Lung (tissue), 12 donors: Measurements from ENCODE around the gene RBM42. TPM values are rescaled to one million over a fixed set of nuclear protein-coding genes. Genes with fewer than 3 reads are reported as not detected.

Experiments
- ATAC-seq: fragments of 200-7000 bp; cut with Tn5 transposase; one replicate; pipeline ENCODE4 v1.9.1; 2020; ENCODE audit warnings: moderate number of reproducible peaks; ENCODE audit not compliant: insufficient read depth, low FRiP score
- DNase-seq, 3 donors: peaks; one replicate each; pipeline ENCODE4 v3.0.0-alpha.2; 2013 to 2017
- H3K27ac ChIP-seq, 2 donors: one replicate each; pipeline ENCODE4 v1.5.1; 2013; ENCODE audit warnings: mild to moderate bottlenecking in 2 of 2, moderate library complexity in 2 of 2, control low read depth in 1 of 2, inconsistent platforms in 1 of 2, low read depth in 1 of 2, low read length in 1 of 2
- H3K27me3 ChIP-seq, 3 donors: one replicate each; pipeline ENCODE4 v1.5.1; 2013; ENCODE audit warnings: low read length in 2 of 3; ENCODE audit not compliant: control insufficient read depth in 3 of 3, insufficient read depth in 3 of 3
- H3K36me3 ChIP-seq, 4 donors: one replicate each; pipeline ENCODE4 v1.5.1; 2013; ENCODE audit warnings: low read length in 4 of 4, mild to moderate bottlenecking in 1 of 4, moderate library complexity in 1 of 4; ENCODE audit not compliant: control insufficient read depth in 4 of 4, insufficient read depth in 4 of 4
- H3K4me1 ChIP-seq, 5 donors: one replicate each; pipeline ENCODE4 v1.5.1; 2013; ENCODE audit warnings: low read length in 5 of 5, mild to moderate bottlenecking in 2 of 5, moderate library complexity in 1 of 5; ENCODE audit not compliant: control insufficient read depth in 5 of 5, insufficient read depth in 5 of 5
- H3K4me3 ChIP-seq: one replicate; pipeline ENCODE4 v1.5.1; 2013; ENCODE audit warnings: mild to moderate bottlenecking, control low read depth, moderate library complexity
- H3K9ac ChIP-seq, 2 donors: one replicate each; pipeline ENCODE4 v1.5.1; 2013; ENCODE audit warnings: low read length in 2 of 2, control low read depth in 1 of 2; ENCODE audit not compliant: insufficient read depth in 1 of 2
- H3K9me3 ChIP-seq, 4 donors: one replicate each; pipeline ENCODE4 v1.5.1; 2013; ENCODE audit warnings: low read length in 3 of 4, mild to moderate bottlenecking in 1 of 4, moderate library complexity in 1 of 4; ENCODE audit not compliant: control insufficient read depth in 4 of 4, insufficient read depth in 3 of 4
- WGBS, 2 donors: extraction: QIAGEN DNeasy Blood & Tissue Kit; methylation state at CpG; one replicate each; pipeline ENCODE4 v1.1.7; 2013; 5-methylcytosine and 5-hydroxymethylcytosine counted together
- polyA plus RNA-seq, 2 donors: library from polyadenylated mRNA; stranded (reverse); fragments of 200-250 nt; gene quantifications; one replicate each; pipeline ENCODE4 v1.2.1, GENCODE V29; 2013
- total RNA-seq, 2 donors: library from RNA; depleted of rRNA in 1 of 2; stranded (reverse); fragments of >200 nt in 1 of 2; gene quantifications; one replicate each; pipeline ENCODE4 v1.2.1, GENCODE V29; 2014 to 2021
- TF ChIP-seq, protein P1 (sequence below): IDR thresholded peaks from 2 replicates; pipeline ENCODE4 v1.5.1; 2012; ENCODE audit warnings: mild to moderate bottlenecking; ENCODE audit errors: control extremely low read depth, extremely low read depth
- donor health status: control.
- donor health status: control.
- donor health status: Bipolar disorder and iron deficiency.
- donor health status: healthy.
- donor health status: DM: yes; HTN: yes; CAD: no.

RBM42 gene
- total and polyA plus RNA-seq, 4 donors, result 28.4 to 84.0 (median 73.0) TPM

DNA sequence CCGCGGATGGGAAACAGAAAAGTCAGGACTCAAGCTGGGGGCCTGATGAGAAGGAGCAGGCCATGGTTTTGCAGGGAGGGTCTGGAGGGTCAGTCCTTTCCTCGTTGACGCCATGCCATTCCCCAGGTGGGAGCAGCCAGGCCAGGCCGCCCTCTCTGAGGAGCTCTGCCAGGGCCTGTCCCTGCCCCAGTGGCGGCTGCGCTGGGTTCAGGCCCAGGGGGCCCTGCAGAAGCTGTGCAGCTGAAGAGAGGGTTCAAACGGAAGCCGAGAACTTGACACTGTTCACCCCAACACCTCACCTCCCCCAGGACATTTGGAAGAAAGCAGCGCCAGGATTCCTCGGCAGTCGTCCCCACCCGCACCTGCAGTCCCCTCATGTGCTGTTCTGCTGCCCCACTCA is 6.1 kb upstream of the RBM42 start:
- H3K4me1 ChIP-seq, result no peaks in the 10 kb centered on the region
- no peaks in the 10 kb centered on the region for H3K27me3 ChIP-seq
- no peak for ATAC-seq
- no peak overlapping the region for H3K9ac ChIP-seq
- no peak overlapping the region for H3K4me3 ChIP-seq
- H3K9me3 ChIP-seq, result no peaks in the 10 kb centered on the region
- peaks cover 0 to 15% (median 4%) of the 10 kb centered on the region in 4 donors for H3K36me3 ChIP-seq
- no peak overlapping the region for H3K27ac ChIP-seq
- WGBS, 2 donors, result 93 to 97% methylated on average over 13 of the region's 13 CpGs
- no peak for DNase-seq
- TF ChIP-seq, protein P1, sequence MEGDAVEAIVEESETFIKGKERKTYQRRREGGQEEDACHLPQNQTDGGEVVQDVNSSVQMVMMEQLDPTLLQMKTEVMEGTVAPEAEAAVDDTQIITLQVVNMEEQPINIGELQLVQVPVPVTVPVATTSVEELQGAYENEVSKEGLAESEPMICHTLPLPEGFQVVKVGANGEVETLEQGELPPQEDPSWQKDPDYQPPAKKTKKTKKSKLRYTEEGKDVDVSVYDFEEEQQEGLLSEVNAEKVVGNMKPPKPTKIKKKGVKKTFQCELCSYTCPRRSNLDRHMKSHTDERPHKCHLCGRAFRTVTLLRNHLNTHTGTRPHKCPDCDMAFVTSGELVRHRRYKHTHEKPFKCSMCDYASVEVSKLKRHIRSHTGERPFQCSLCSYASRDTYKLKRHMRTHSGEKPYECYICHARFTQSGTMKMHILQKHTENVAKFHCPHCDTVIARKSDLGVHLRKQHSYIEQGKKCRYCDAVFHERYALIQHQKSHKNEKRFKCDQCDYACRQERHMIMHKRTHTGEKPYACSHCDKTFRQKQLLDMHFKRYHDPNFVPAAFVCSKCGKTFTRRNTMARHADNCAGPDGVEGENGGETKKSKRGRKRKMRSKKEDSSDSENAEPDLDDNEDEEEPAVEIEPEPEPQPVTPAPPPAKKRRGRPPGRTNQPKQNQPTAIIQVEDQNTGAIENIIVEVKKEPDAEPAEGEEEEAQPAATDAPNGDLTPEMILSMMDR, result no peak

DNA sequence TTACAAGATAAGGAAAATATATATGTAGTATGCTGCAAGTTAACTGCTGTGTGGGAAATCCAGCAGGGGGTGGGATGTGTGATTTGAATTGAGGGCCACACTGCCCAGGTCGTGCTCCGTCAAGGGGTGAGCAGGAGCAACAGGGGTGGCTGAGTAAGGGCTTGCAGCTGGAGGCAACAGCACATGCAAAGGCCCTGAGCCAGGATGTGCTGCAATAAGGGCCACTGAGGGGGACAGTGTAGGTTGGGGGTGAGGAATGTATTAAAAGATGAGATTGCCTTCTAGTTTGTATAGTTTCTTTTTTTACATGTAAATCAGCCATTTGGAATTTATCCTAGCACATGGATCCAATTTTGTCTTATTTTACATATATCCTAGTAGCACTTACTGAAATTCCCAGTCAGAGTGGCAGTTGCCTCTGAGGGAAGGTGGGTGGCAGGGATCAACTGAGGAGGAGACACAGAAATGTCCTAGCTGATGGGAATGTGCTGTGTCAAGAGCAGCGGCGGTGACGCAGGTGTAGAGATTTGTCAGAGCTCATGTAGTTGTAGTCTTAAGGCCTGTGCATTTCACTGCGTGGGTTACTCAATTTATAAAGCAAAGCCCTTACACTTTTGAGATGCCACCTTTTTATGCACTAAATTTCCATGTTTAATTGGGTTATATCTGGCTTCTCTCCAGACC is 5.4 kb upstream of the RBM42 start:
- ATAC-seq (no peak), DNase-seq (no peak)
- TF ChIP-seq, protein P1, result no peak
- Histone ChIP-seq H3K36me3 (peaks cover 0 to 15% (median 3%) of the 10 kb centered on the region in 4 donors), H3K27ac (no peak overlapping the region), H3K4me1 (peaks cover 0 to 6% (median 1%) of the 10 kb centered on the region in 5 donors), H3K9ac (no peak overlapping the region), H3K4me3 (no peak overlapping the region), H3K9me3 (no peaks in the 10 kb centered on the region), H3K27me3 (no peaks in the 10 kb centered on the region)
- 92 to 94% methylated on average over 6 of the region's 6 CpGs for WGBS, 2 donors

DNA sequence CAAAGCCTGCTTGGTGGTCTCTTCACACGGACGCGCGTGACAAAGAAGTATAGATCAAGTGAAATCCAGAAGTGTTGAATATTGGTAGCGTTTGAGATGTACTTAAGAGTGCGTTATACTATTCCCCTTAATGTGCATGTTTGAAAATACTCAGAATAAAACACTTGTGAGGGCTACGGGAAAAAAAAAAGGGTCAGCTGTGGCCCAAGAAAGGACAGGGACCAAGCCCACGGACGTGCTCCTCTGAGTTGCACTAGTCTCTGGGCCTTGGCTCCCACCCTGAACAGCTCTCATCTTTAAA is 622 bp upstream of the RBM42 start:
- ATAC-seq (no peak), DNase-seq (no peak)
- H3K27ac ChIP-seq, result peak overlapping the region; percentile 93 to 95
- H3K9ac ChIP-seq, result peak overlapping the region; percentile 82 to 86
- 9 to 10% methylated on average over 9 of the region's 9 CpGs for WGBS, 2 donors
- peaks cover 3 to 33% (median 23%) of the 10 kb centered on the region in 4 donors for H3K36me3 ChIP-seq
- H3K27me3 ChIP-seq, result no peaks in the 10 kb centered on the region
- H3K4me1 ChIP-seq, result peaks cover 0 to 12% (median 4%) of the 10 kb centered on the region in 5 donors
- no peaks in the 10 kb centered on the region for H3K9me3 ChIP-seq
- TF ChIP-seq, protein P1, result no peak
- peak overlapping the region; percentile 40 for H3K4me3 ChIP-seq

GRCh38 chr19:35629332-35629633 is 447 bp downstream of the RBM42 start:
- DNase-seq (no peak), ATAC-seq (no peak)
- H3K9me3 ChIP-seq, result no peaks in the 10 kb centered on the region
- H3K27ac ChIP-seq, result peak overlapping the region; percentile 84 to 94
- peaks cover 0 to 12% (median 4%) of the 10 kb centered on the region in 5 donors for H3K4me1 ChIP-seq
- peak overlapping the region; percentile 85 to 98 for H3K9ac ChIP-seq
- no peaks in the 10 kb centered on the region for H3K27me3 ChIP-seq
- H3K4me3 ChIP-seq, result peak overlapping the region; percentile 69
- 5 to 6% methylated on average over 15 of the region's 15 CpGs for WGBS, 2 donors
- TF ChIP-seq, protein P1, result no peak
- peaks cover 4 to 38% (median 29%) of the 10 kb centered on the region in 4 donors for H3K36me3 ChIP-seq
